HEK293 (cell line): ENCODE data around the gene LYSMD3.
A peak's percentile ranks its signal among the peaks of the same experiment; 100 is the strongest.

ENCODE experiments used
- GFI1B ChIP-seq: fragments of 450-650 bp; formaldehyde crosslinking; IDR thresholded peaks from 2 replicates; pipeline ENCODE4 v1.5.1; 2016; ENCODE audit warnings: missing biosample characterization, missing genetic modification characterization
- GLIS1 ChIP-seq: fragments of 450-650 bp; formaldehyde crosslinking; IDR thresholded peaks from 2 replicates; pipeline ENCODE4 v1.5.1; 2016; ENCODE audit warnings: missing biosample characterization, missing genetic modification characterization
- HOXD13 ChIP-seq: sonication (generic); formaldehyde crosslinking; IDR thresholded peaks from 2 replicates; pipeline ENCODE4 v1.8.0; 2022; ENCODE audit warnings: missing genetic modification reagents, borderline replicate concordance
- WT1 ChIP-seq: fragments of 450-650 bp; formaldehyde crosslinking; IDR thresholded peaks from 2 replicates; pipeline ENCODE4 v1.5.1; 2016; ENCODE audit warnings: missing biosample characterization, missing genetic modification characterization
- YY1 ChIP-seq: fragments of 450-650 bp; formaldehyde crosslinking; IDR thresholded peaks from 2 replicates; pipeline ENCODE4 v1.5.1; 2018; ENCODE audit warnings: missing biosample characterization, missing genetic modification characterization
- ZBTB1 ChIP-seq: fragments of 450-650 bp; formaldehyde crosslinking; IDR thresholded peaks from 2 replicates; pipeline ENCODE4 v1.5.1; 2016; ENCODE audit warnings: missing biosample characterization, missing genetic modification characterization
- ZBTB17 ChIP-seq: fragments of 450-650 bp; formaldehyde crosslinking; IDR thresholded peaks from 2 replicates; pipeline ENCODE4 v1.5.1; 2016; ENCODE audit warnings: missing biosample characterization, missing genetic modification characterization
- ZBTB21 ChIP-seq: fragments of 450-650 bp; formaldehyde crosslinking; IDR thresholded peaks from 2 replicates; pipeline ENCODE4 v1.5.1; 2017; ENCODE audit warnings: missing biosample characterization, missing genetic modification characterization
- ZFP41 ChIP-seq: fragments of 450-650 bp; formaldehyde crosslinking; IDR thresholded peaks from 2 replicates; pipeline ENCODE4 v1.5.1; 2016; ENCODE audit warnings: missing biosample characterization, missing genetic modification characterization, borderline replicate concordance
- ZFP69B ChIP-seq: fragments of 450-650 bp; formaldehyde crosslinking; IDR thresholded peaks from 2 replicates; pipeline ENCODE4 v1.5.1; 2016; ENCODE audit warnings: missing biosample characterization, missing genetic modification characterization
- ZNF10 ChIP-seq: fragments of 450-650 bp; formaldehyde crosslinking; IDR thresholded peaks from 2 replicates; pipeline ENCODE4 v1.5.1; 2017; ENCODE audit warnings: missing biosample characterization, missing genetic modification characterization
- ZNF121 ChIP-seq: fragments of 450-650 bp; formaldehyde crosslinking; IDR thresholded peaks from 2 replicates; pipeline ENCODE4 v1.5.1; 2016; ENCODE audit warnings: missing biosample characterization, missing genetic modification characterization
- ZNF155 ChIP-seq: fragments of 450-650 bp; formaldehyde crosslinking; IDR thresholded peaks from 2 replicates; pipeline ENCODE4 v1.5.1; 2016; ENCODE audit warnings: missing biosample characterization, missing genetic modification characterization
- ZNF157 ChIP-seq: fragments of 450-650 bp; formaldehyde crosslinking; IDR thresholded peaks from 2 replicates; pipeline ENCODE4 v1.5.1; 2016; ENCODE audit warnings: missing biosample characterization, missing genetic modification characterization
- ZNF211 ChIP-seq: fragments of 450-650 bp; formaldehyde crosslinking; IDR thresholded peaks from 2 replicates; pipeline ENCODE4 v1.5.1; 2016; ENCODE audit warnings: low read depth, missing biosample characterization, missing genetic modification characterization
- ZNF24 ChIP-seq: fragments of 450-650 bp; formaldehyde crosslinking; IDR thresholded peaks from 2 replicates; pipeline ENCODE4 v1.5.1; 2016; ENCODE audit warnings: missing biosample characterization, missing genetic modification characterization
- ZNF266 ChIP-seq: fragments of 450-650 bp; formaldehyde crosslinking; IDR thresholded peaks from 2 replicates; pipeline ENCODE4 v1.5.1; 2016; ENCODE audit warnings: missing biosample characterization, missing genetic modification characterization, low read depth
- ZNF311 ChIP-seq: fragments of 450-650 bp; formaldehyde crosslinking; IDR thresholded peaks from 2 replicates; pipeline ENCODE4 v1.5.1; 2017; ENCODE audit warnings: missing biosample characterization, missing genetic modification characterization, borderline replicate concordance
- ZNF335 ChIP-seq: fragments of 450-650 bp; formaldehyde crosslinking; conservative IDR thresholded peaks from 2 replicates; pipeline ENCODE4 v1.5.1; 2016; ENCODE audit warnings: missing biosample characterization, missing genetic modification characterization
- ZNF366 ChIP-seq: fragments of 450-650 bp; formaldehyde crosslinking; conservative IDR thresholded peaks from 2 replicates; pipeline ENCODE4 v1.5.1; 2016; ENCODE audit warnings: missing biosample characterization, missing genetic modification characterization
- ZNF423 ChIP-seq: fragments of 450-650 bp; formaldehyde crosslinking; IDR thresholded peaks from 2 replicates; pipeline ENCODE4 v1.5.1; 2016; ENCODE audit warnings: missing biosample characterization, missing genetic modification characterization
- ZNF473 ChIP-seq: fragments of 450-650 bp; formaldehyde crosslinking; IDR thresholded peaks from 2 replicates; pipeline ENCODE4 v1.5.1; 2017; ENCODE audit warnings: missing biosample characterization, missing genetic modification characterization
- ZNF561 ChIP-seq: fragments of 450-650 bp; IDR thresholded peaks from 2 replicates; pipeline ENCODE4 v1.5.1; 2018; ENCODE audit warnings: missing biosample characterization, missing genetic modification characterization, borderline replicate concordance
- ZNF658 ChIP-seq: fragments of 450-650 bp; formaldehyde crosslinking; IDR thresholded peaks from 2 replicates; pipeline ENCODE4; 2016; ENCODE audit warnings: missing biosample characterization, missing genetic modification characterization
- ZNF660 ChIP-seq: fragments of 450-650 bp; IDR thresholded peaks from 2 replicates; pipeline ENCODE4 v1.5.1; 2018; ENCODE audit warnings: missing biosample characterization, mild to moderate bottlenecking, missing genetic modification characterization
- ZNF776 ChIP-seq: fragments of 450-650 bp; formaldehyde crosslinking; IDR thresholded peaks from 2 replicates; pipeline ENCODE4 v1.5.0; 2017; ENCODE audit warnings: missing biosample characterization, missing genetic modification characterization, borderline replicate concordance
- TF ChIP-seq, protein P1 (sequence below): fragments of 450-650 bp; formaldehyde crosslinking; IDR thresholded peaks from 2 replicates; pipeline ENCODE4 v1.5.1; 2017; ENCODE audit warnings: missing biosample characterization, missing genetic modification characterization
- TF ChIP-seq, protein P2 (sequence below): fragments of 450-650 bp; IDR thresholded peaks from 2 replicates; pipeline ENCODE4 v1.5.1; 2018; ENCODE audit warnings: missing biosample characterization, mild to moderate bottlenecking, missing genetic modification characterization
- TF ChIP-seq, protein P3 (sequence below): fragments of 450-650 bp; formaldehyde crosslinking; IDR thresholded peaks from 2 replicates; pipeline ENCODE4 v1.5.1; 2016; ENCODE audit warnings: missing biosample characterization, missing genetic modification characterization
- TF ChIP-seq, protein P4 (sequence below): fragments of 450-650 bp; formaldehyde crosslinking; IDR thresholded peaks from 2 replicates; pipeline ENCODE4; 2016; ENCODE audit warnings: missing biosample characterization, missing genetic modification characterization
- TF ChIP-seq, protein P5 (sequence below): fragments of 450-650 bp; formaldehyde crosslinking; IDR thresholded peaks from 2 replicates; pipeline ENCODE4 v1.5.0; 2017; ENCODE audit warnings: missing biosample characterization, missing genetic modification characterization, borderline replicate concordance
- TF ChIP-seq, protein P6 (sequence below): fragments of 450-650 bp; formaldehyde crosslinking; IDR thresholded peaks from 2 replicates; pipeline ENCODE4 v1.5.1; 2017; ENCODE audit warnings: missing biosample characterization, mild to moderate bottlenecking, missing genetic modification characterization, moderate library complexity

LYSMD3 gene

DNA sequence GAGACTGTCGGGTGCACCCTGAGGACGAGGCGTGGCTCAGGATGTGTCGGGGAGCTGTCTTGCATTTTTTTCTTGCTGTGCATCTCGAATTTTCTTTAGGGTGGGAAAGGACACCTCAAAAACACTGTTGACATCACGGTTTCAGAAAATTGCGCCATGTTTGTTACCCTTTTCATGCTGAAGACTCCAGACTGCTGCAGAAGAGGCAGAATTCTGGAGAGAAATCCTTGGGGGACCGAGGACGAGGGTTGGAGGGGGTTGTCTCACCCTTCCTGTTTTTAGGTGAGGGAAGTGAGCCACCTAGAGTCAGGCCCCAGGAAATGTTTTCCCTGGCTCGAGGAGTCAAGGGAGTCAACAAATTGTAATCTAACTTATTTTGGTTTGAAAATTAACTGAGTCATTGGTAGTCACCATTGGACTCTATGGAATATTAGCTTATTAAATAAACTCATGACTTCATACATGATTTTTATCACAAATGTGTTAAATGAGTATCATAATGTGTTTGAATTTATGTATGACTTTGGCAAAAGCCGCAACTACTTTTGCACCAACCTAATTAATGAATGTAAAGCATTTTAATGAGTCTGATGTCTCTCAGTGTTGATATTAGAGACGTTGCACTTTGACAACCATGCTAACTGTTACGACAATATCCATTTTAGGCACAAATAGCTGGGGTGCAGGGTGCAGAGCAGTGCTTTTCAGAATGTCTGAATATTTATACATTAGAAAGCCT is 724 bp upstream of the LYSMD3 start (continued):
- TF ChIP-seq GFI1B (peak; percentile 13; the same call in 1 of the 2 replicates), ZNF121 (tag by site-specific recombination) (peak; percentile 12; the same call in 1 of the 2 replicates), ZNF660 (tag by site-specific recombination) (peak; percentile 62; the same call in 1 of the 2 replicates), ZBTB17 (tag by site-specific recombination) (no peak; the same call in 1 of the 2 replicates), ZNF561 (tag by site-specific recombination) (0 out of 2 replicates have a peak, but pooled peaks have one; percentile 62), ZNF658 (tag by site-specific recombination) (no peak), ZBTB21 (tag by site-specific recombination) (no peak), ZNF423 (tag by site-specific recombination) (no peak), ZBTB1 (tag by site-specific recombination) (no peak), ZNF155 (tag by site-specific recombination) (no peak), ZFP41 (tag by site-specific recombination) (no peak), ZNF157 (tag by site-specific recombination) (no peak), ZNF266 (tag by site-specific recombination) (no peak), ZNF10 (tag by site-specific recombination) (peak; percentile 19; the same call in 1 of the 2 replicates), ZNF776 (tag by site-specific recombination) (no peak), GLIS1 (peak; percentile 17; the same call in 1 of the 2 replicates), WT1 (tag by site-specific recombination) (no peak), YY1 (tag by site-specific recombination) (no peak), ZNF366 (no peak; the same call in 1 of the 2 replicates), HOXD13 (CRISPR knock-in tag) (no peak), ZNF24 (tag by site-specific recombination) (no peak; the same call in 1 of the 2 replicates), ZNF473 (tag by site-specific recombination) (no peak), ZNF311 (tag by site-specific recombination) (no peak), ZFP69B (no peak; the same call in 1 of the 2 replicates), ZNF335 (tag by site-specific recombination) (peak; percentile 92), ZNF211 (tag by site-specific recombination) (no peak)
- TF ChIP-seq, protein P1, sequence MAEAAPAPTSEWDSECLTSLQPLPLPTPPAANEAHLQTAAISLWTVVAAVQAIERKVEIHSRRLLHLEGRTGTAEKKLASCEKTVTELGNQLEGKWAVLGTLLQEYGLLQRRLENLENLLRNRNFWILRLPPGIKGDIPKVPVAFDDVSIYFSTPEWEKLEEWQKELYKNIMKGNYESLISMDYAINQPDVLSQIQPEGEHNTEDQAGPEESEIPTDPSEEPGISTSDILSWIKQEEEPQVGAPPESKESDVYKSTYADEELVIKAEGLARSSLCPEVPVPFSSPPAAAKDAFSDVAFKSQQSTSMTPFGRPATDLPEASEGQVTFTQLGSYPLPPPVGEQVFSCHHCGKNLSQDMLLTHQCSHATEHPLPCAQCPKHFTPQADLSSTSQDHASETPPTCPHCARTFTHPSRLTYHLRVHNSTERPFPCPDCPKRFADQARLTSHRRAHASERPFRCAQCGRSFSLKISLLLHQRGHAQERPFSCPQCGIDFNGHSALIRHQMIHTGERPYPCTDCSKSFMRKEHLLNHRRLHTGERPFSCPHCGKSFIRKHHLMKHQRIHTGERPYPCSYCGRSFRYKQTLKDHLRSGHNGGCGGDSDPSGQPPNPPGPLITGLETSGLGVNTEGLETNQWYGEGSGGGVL (tag by site-specific recombination), result peak; percentile 43; the same call in 1 of the 2 replicates
- TF ChIP-seq, protein P2, sequence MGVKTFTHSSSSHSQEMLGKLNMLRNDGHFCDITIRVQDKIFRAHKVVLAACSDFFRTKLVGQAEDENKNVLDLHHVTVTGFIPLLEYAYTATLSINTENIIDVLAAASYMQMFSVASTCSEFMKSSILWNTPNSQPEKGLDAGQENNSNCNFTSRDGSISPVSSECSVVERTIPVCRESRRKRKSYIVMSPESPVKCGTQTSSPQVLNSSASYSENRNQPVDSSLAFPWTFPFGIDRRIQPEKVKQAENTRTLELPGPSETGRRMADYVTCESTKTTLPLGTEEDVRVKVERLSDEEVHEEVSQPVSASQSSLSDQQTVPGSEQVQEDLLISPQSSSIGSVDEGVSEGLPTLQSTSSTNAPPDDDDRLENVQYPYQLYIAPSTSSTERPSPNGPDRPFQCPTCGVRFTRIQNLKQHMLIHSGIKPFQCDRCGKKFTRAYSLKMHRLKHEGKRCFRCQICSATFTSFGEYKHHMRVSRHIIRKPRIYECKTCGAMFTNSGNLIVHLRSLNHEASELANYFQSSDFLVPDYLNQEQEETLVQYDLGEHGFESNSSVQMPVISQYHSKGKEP (tag by site-specific recombination), result no peak
- TF ChIP-seq, protein P3, sequence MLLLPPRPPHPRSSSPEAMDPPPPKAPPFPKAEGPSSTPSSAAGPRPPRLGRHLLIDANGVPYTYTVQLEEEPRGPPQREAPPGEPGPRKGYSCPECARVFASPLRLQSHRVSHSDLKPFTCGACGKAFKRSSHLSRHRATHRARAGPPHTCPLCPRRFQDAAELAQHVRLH (tag by site-specific recombination), result no peak
- TF ChIP-seq, protein P4, sequence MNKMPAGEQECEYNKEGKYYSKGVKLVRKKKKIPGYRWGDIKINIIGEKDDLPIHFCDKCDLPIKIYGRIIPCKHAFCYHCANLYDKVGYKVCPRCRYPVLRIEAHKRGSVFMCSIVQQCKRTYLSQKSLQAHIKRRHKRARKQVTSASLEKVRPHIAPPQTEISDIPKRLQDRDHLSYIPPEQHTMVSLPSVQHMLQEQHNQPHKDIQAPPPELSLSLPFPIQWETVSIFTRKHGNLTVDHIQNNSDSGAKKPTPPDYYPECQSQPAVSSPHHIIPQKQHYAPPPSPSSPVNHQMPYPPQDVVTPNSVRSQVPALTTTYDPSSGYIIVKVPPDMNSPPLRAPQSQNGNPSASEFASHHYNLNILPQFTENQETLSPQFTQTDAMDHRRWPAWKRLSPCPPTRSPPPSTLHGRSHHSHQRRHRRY (tag by site-specific recombination), result no peak
- TF ChIP-seq, protein P5, sequence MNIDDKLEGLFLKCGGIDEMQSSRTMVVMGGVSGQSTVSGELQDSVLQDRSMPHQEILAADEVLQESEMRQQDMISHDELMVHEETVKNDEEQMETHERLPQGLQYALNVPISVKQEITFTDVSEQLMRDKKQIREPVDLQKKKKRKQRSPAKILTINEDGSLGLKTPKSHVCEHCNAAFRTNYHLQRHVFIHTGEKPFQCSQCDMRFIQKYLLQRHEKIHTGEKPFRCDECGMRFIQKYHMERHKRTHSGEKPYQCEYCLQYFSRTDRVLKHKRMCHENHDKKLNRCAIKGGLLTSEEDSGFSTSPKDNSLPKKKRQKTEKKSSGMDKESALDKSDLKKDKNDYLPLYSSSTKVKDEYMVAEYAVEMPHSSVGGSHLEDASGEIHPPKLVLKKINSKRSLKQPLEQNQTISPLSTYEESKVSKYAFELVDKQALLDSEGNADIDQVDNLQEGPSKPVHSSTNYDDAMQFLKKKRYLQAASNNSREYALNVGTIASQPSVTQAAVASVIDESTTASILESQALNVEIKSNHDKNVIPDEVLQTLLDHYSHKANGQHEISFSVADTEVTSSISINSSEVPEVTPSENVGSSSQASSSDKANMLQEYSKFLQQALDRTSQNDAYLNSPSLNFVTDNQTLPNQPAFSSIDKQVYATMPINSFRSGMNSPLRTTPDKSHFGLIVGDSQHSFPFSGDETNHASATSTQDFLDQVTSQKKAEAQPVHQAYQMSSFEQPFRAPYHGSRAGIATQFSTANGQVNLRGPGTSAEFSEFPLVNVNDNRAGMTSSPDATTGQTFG, result no peak
- TF ChIP-seq, protein P6, sequence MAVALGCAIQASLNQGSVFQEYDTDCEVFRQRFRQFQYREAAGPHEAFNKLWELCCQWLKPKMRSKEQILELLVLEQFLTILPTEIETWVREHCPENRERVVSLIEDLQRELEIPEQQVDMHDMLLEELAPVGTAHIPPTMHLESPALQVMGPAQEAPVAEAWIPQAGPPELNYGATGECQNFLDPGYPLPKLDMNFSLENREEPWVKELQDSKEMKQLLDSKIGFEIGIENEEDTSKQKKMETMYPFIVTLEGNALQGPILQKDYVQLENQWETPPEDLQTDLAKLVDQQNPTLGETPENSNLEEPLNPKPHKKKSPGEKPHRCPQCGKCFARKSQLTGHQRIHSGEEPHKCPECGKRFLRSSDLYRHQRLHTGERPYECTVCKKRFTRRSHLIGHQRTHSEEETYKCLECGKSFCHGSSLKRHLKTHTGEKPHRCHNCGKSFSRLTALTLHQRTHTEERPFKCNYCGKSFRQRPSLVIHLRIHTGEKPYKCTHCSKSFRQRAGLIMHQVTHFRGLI (tag by site-specific recombination), result no peak; the same call in 1 of the 2 replicates
